Measurements from ENCODE around the gene TINCR.

The TINCR gene

GRCh38 chr19:5536337-5536894 lies 31.3 kb downstream of the TINCR start:
- no peaks in the 10 kb centered on the region for H3K79me2 ChIP-seq (ENCODE audit: low read length)
- H3F3A ChIP-seq (ENCODE audit: insufficient read depth, low read length): no peaks in the 10 kb centered on the region
- peaks cover 63% of the 10 kb centered on the region for H3K27me3 ChIP-seq (replicated peaks; ENCODE audit: insufficient read depth, low read length)
- H3K9me2 ChIP-seq (replicated peaks; ENCODE audit: insufficient read depth, low read length): no peaks in the 10 kb centered on the region
- DNase-seq: no peak
- no peak overlapping the region for H3K27ac ChIP-seq (ENCODE audit: low read length)
- no peak overlapping the region for H2AFZ ChIP-seq (ENCODE audit: low read length)
- no peaks in the 10 kb centered on the region for H4K20me1 ChIP-seq (ENCODE audit: insufficient read depth, low read length)
- no peak overlapping the region for H3K4me3 ChIP-seq (ENCODE audit: low read length)
- H3K36me3 ChIP-seq (replicated peaks; ENCODE audit: insufficient read depth, low read length): no peaks in the 10 kb centered on the region
- H3K9ac ChIP-seq (ENCODE audit: low read length): no peak overlapping the region
- no peak overlapping the region for H3K4me2 ChIP-seq (ENCODE audit: low read depth, low read length)
- H3K4me1 ChIP-seq (ENCODE audit: low read length): no peaks in the 10 kb centered on the region
- no peaks in the 10 kb centered on the region for H3K9me3 ChIP-seq (replicated peaks; ENCODE audit: insufficient read depth, low read length)
- no peak for TF ChIP-seq EZH2phosphoT487 (IDR thresholded peaks at IDR 0.05; ENCODE audit: low read length)

GRCh38 chr19:5534787-5535586 lies 32.8 kb downstream of the TINCR start:
- Histone ChIP-seq H4K20me1 (ENCODE audit: insufficient read depth, low read length) (no peaks in the 10 kb centered on the region), H3K4me3 (ENCODE audit: low read length) (no peak overlapping the region), H3K9me2 (replicated peaks; ENCODE audit: insufficient read depth, low read length) (no peaks in the 10 kb centered on the region), H3F3A (ENCODE audit: insufficient read depth, low read length) (no peaks in the 10 kb centered on the region), H3K4me2 (ENCODE audit: low read depth, low read length) (no peak overlapping the region), H3K9me3 (replicated peaks; ENCODE audit: insufficient read depth, low read length) (no peaks in the 10 kb centered on the region), H3K36me3 (replicated peaks; ENCODE audit: insufficient read depth, low read length) (no peaks in the 10 kb centered on the region), H3K79me2 (ENCODE audit: low read length) (no peaks in the 10 kb centered on the region), H2AFZ (ENCODE audit: low read length) (no peak overlapping the region), H3K4me1 (ENCODE audit: low read length) (no peaks in the 10 kb centered on the region), H3K27ac (ENCODE audit: low read length) (no peak overlapping the region), H3K27me3 (replicated peaks; ENCODE audit: insufficient read depth, low read length) (peaks cover 66% of the 10 kb centered on the region), H3K9ac (ENCODE audit: low read length) (no peak overlapping the region)
- DNase-seq: no peak
- no peak for TF ChIP-seq EZH2 (optimal IDR thresholded peaks at IDR 0.05; ENCODE audit: low read depth, low read length)
- TF ChIP-seq CTCF (IDR thresholded peaks at IDR 0.05; ENCODE audit: low read length): peak; percentile 54

- TF ChIP-seq CTCF (IDR thresholded peaks at IDR 0.05; ENCODE audit: low read length): no peak
- TF ChIP-seq EZH2 (optimal IDR thresholded peaks at IDR 0.05; ENCODE audit: low read depth, low read length): no peak
- no peak for TF ChIP-seq EZH2phosphoT487 (IDR thresholded peaks at IDR 0.05; ENCODE audit: low read length)
- H3K9me3 ChIP-seq (replicated peaks; ENCODE audit: insufficient read depth, low read length): no peaks in the 10 kb centered on the region
- H3K9me2 ChIP-seq (replicated peaks; ENCODE audit: insufficient read depth, low read length): no peaks in the 10 kb centered on the region
- H4K20me1 ChIP-seq (ENCODE audit: insufficient read depth, low read length): no peaks in the 10 kb centered on the region
- no peak overlapping the region for H2AFZ ChIP-seq (ENCODE audit: low read length)
- no peaks in the 10 kb centered on the region for H3K4me1 ChIP-seq (ENCODE audit: low read length)
- peaks cover 73% of the 10 kb centered on the region for H3K27me3 ChIP-seq (replicated peaks; ENCODE audit: insufficient read depth, low read length)
- H3K4me3 ChIP-seq (ENCODE audit: low read length): no peak overlapping the region
- H3K36me3 ChIP-seq (replicated peaks; ENCODE audit: insufficient read depth, low read length): no peaks in the 10 kb centered on the region
- H3K4me2 ChIP-seq (ENCODE audit: low read depth, low read length): no peak overlapping the region
- no peak overlapping the region for H3K9ac ChIP-seq (ENCODE audit: low read length)
- no peak for DNase-seq
- no peak overlapping the region for H3K27ac ChIP-seq (ENCODE audit: low read length)
- H3K79me2 ChIP-seq (ENCODE audit: low read length): no peaks in the 10 kb centered on the region
- no peaks in the 10 kb centered on the region for H3F3A ChIP-seq (ENCODE audit: insufficient read depth, low read length)
These were observed 34.5 kb downstream of the TINCR start for GRCh38 chr19:5533257-5533656.

- no peaks in the 10 kb centered on the region for H3K79me2 ChIP-seq (ENCODE audit: low read length)
- TF ChIP-seq EZH2 (optimal IDR thresholded peaks at IDR 0.05; ENCODE audit: low read depth, low read length) (no peak), EZH2phosphoT487 (IDR thresholded peaks at IDR 0.05; ENCODE audit: low read length) (no peak), CTCF (IDR thresholded peaks at IDR 0.05; ENCODE audit: low read length) (no peak)
- no peak overlapping the region for H3K9ac ChIP-seq (ENCODE audit: low read length)
- no peaks in the 10 kb centered on the region for H3K36me3 ChIP-seq (replicated peaks; ENCODE audit: insufficient read depth, low read length)
- no peak overlapping the region for H3K4me3 ChIP-seq (ENCODE audit: low read length)
- H3K27ac ChIP-seq (ENCODE audit: low read length): no peak overlapping the region
- no peaks in the 10 kb centered on the region for H3K4me1 ChIP-seq (ENCODE audit: low read length)
- no peak overlapping the region for H3K4me2 ChIP-seq (ENCODE audit: low read depth, low read length)
- no peaks in the 10 kb centered on the region for H4K20me1 ChIP-seq (ENCODE audit: insufficient read depth, low read length)
- H3K9me2 ChIP-seq (replicated peaks; ENCODE audit: insufficient read depth, low read length): no peaks in the 10 kb centered on the region
- H2AFZ ChIP-seq (ENCODE audit: low read length): no peak overlapping the region
- no peaks in the 10 kb centered on the region for H3F3A ChIP-seq (ENCODE audit: insufficient read depth, low read length)
- DNase-seq: no peak
- H3K9me3 ChIP-seq (replicated peaks; ENCODE audit: insufficient read depth, low read length): no peaks in the 10 kb centered on the region
- H3K27me3 ChIP-seq (replicated peaks; ENCODE audit: insufficient read depth, low read length): peaks cover 62% of the 10 kb centered on the region
These were observed 37.1 kb downstream of the TINCR start for GRCh38 chr19:5530701-5531100.
